Peyer's patch (tissue), 4 donors: ENCODE results near the gene PCDHA11.

Experiments
- POLR2A ChIP-seq, 2 donors: fragments of 450-650 bp; IDR thresholded peaks; one replicate each; pipeline ENCODE4 v1.5.1; 2017; ENCODE audit warnings: antibody characterized with exemption in 2 of 2, mild to moderate bottlenecking in 2 of 2, moderate library complexity in 2 of 2
- TF ChIP-seq, protein P1 (sequence below), 6 experiments: fragments of 450-650 bp in 4 of 6; fragments of 200-600 bp in 2 of 6; sonication (generic) in 1 of 6; IDR thresholded peaks; one replicate each; pipeline ENCODE4 v1.5.1; 2017 to 2019; ENCODE audit warnings: antibody characterized with exemption in 6 of 6, mild to moderate bottlenecking in 3 of 6, moderate library complexity in 1 of 6

DNA sequence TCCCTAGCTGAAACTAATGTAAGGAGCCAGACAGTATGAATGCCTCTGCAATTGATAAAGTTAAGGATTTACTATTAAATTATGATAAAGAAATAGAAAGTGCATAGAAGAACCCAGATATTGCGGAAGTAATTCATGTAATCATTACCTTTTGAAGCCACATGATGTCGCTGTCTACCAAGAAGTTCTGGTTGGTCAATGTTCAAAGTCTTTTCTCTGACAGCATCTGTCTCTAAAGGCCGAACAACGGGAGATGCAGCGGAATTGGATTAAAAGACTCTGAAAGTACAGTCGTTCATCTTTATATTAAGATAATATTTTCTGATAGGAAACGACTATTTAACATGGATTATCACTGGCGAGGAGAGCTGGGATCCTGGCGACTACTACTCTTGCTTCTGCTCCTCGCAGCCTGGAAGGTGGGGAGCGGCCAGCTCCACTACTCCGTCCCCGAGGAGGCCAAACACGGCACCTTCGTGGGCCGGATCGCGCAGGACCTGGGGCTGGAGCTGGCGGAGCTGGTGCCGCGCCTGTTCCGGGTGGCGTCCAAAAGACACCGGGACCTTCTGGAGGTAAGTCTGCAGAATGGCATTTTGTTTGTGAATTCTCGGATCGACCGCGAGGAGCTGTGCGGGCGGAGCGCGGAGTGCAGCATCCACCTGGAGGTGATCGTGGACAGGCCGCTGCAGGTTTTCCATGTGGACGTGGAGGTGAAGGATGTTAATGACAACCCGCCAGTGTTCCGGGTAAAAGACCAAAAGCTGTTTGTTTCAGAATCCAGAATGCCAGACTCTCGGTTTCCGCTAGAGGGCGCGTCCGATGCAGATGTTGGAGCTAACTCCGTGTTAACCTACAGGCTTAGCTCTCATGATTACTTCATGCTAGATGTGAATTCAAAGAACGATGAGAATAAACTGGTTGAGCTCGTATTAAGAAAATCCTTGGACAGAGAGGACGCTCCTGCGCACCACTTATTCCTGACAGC lies 27.5 kb upstream of the PCDHA11 start, which contains the start of gene PCDHA8:
- TF ChIP-seq, protein P1, sequence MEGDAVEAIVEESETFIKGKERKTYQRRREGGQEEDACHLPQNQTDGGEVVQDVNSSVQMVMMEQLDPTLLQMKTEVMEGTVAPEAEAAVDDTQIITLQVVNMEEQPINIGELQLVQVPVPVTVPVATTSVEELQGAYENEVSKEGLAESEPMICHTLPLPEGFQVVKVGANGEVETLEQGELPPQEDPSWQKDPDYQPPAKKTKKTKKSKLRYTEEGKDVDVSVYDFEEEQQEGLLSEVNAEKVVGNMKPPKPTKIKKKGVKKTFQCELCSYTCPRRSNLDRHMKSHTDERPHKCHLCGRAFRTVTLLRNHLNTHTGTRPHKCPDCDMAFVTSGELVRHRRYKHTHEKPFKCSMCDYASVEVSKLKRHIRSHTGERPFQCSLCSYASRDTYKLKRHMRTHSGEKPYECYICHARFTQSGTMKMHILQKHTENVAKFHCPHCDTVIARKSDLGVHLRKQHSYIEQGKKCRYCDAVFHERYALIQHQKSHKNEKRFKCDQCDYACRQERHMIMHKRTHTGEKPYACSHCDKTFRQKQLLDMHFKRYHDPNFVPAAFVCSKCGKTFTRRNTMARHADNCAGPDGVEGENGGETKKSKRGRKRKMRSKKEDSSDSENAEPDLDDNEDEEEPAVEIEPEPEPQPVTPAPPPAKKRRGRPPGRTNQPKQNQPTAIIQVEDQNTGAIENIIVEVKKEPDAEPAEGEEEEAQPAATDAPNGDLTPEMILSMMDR (IDR thresholded peaks at IDR 0.05): no peak
- no peak for TF ChIP-seq POLR2A (IDR thresholded peaks at IDR 0.05)
